NCI-H1436 treated with DMSO at 0.1 percent for 48 hours (cell line): ENCODE measurements around the gene ZFPM1.

ENCODE experiments used
- DNase-seq: peaks from one replicate; lab custom pipeline; 2025; lab: John Stamatoyannopoulos, UW

The ZFPM1 gene

DNA sequence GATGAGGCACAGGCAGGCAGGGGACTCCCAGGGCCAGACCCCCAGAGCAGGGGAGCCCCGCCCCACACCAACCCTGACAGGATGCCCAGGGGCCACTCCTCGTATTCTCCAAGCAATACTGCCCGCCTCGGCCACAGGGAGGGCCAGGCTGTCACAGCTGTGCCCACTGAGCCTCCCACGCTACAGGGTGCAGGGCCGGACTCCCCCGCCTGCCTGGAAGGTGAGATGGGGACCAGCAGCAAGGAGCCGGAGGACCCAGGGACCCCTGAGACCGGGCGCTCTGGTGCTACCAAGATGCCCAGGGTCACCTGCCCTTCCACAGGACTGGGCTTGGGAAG, 18.8 kb upstream of the ZFPM1 start:
- no peak for DNase-seq

DNA sequence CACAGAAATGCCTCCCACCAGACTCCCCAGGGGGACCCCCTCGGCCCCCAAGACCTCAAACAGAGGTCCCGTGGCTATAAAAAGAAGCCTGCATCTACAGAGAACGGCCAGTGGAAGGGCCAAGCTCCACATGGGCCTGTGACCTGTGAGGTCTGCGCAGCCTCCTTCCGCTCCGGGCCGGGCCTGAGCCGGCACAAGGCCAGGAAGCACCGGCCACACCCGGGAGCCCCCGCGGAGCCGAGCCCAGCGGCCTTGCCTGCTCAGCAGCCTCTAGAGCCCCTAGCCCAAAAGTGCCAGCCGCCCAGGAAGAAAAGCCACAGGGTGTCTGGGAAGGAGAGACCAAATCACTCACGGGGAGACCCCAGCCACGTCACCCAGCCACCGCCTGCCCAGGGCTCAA, 18.3 kb upstream of the ZFPM1 start:
- no peak for DNase-seq

GRCh38 chr16:88435437-88436355, 17.4 kb upstream of the ZFPM1 start:
- DNase-seq = no peak

- DNase-seq = no peak
These were observed 16.3 kb upstream of the ZFPM1 start for GRCh38 chr16:88436796-88437195.

GRCh38 chr16:88437367-88437964, 15.6 kb upstream of the ZFPM1 start:
- DNase-seq = no peak

DNA sequence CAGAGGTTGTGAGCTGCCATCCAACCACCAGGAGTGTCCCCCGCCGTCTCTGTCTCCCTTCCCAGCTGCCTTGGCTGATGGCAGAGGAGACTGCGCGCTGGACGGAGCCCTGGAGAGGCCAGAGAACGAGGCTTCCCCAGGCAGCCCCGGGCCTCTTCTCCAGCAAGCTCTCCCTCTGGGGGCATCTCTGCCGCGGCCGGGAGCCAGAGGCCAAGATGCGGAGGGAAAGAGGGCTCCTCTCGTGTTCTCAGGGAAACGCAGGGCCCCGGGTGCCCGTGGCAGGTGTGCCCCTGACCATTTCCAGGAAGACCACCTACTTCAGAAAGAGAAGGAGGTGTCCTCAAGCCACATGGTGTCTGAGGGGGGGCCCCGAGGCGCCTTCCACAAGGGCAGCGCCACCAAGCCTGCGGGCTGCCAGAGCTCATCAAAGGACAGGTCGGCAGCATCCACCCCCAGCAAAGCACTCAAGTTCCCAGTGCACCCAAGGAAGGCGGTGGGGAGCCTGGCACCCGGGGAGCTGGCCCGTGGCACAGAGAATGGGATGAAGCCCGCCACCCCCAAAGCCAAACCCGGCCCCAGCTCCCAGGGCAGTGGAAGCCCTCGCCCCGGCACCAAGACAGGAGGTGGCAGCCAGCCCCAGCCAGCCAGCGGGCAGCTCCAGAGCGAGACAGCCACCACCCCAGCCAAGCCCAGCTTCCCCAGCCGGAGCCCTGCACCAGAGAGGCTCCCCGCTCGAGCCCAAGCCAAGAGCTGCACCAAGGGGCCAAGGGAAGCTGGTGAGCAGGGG, 14.8 kb upstream of the ZFPM1 start:
- DNase-seq = no peak

DNA sequence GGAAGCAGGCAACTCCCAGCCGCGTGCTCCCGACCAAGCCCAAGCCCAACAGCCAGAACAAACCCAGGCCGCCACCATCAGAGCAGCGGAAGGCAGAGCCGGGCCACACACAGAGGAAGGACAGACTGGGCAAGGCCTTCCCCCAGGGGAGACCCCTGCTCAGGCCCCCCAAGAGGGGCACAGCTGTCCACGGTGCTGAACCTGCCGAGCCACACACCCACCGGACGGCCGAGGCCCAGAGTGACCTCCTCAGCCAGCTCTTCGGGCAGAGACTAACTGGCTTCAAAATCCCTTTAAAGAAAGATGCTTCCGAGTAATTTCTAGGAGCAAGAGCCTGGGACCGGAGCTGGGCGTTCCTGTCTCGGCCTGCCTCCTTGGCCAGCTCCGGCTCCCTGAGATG, 14.1 kb upstream of the ZFPM1 start:
- no peak for DNase-seq

DNA sequence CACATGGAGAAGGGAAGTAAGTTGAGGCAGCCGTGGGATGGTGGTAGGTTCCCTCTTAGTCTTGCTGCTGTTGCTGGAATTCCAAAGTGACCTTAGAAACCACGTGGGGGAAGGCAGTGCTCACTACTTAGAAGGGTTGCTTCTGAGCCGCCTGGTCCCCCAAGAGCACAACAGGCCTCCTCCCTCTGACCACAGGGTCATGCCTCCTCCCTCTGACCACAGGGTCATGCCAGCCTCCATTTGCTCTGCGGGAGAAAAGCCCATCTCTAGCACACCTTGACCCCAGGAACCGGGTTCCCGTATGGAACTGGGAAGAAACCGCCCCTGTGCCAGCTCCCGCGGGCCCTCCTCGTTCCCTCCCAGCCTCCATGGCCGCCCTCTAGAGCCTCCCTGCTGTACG, 13.4 kb upstream of the ZFPM1 start:
- no peak for DNase-seq

- DNase-seq = no peak
These were observed 13.0 kb upstream of the ZFPM1 start for GRCh38 chr16:88440111-88440510.

DNA sequence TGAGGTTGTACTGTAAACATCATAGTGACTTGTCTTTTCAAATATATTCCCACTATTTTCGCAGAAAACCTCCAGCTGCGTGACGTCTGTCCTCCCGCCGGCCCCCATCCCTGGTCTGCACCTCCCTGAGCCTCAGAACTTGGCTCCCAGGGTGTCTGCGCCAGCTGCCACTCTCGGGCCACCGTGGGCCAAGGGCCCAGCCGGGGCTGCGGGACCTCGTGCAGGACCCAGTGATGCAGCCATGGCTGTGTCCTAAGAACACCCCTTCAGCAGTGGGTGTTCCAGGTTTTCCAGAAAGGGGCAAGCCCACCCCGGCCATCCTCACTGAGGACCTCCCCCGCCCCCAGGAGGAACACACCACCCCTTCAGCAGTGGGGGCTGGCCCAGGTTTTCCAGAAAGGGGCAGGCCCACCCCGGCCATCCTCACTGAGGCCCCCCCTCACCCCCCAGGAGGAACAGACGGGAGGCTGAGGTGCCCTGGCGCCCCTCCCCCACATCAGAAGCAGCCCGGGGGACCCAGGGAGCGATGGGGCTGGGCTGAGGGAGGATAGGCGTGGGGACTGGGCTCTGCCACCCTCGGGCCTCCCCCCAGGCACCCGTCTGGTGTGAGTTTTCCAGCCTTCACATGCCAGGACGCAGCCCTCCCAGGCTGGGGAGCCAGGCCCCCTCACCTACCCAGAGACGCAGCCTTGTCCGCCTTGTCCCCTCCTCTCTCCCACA, 12.2 kb upstream of the ZFPM1 start:
- DNase-seq = no peak

DNA sequence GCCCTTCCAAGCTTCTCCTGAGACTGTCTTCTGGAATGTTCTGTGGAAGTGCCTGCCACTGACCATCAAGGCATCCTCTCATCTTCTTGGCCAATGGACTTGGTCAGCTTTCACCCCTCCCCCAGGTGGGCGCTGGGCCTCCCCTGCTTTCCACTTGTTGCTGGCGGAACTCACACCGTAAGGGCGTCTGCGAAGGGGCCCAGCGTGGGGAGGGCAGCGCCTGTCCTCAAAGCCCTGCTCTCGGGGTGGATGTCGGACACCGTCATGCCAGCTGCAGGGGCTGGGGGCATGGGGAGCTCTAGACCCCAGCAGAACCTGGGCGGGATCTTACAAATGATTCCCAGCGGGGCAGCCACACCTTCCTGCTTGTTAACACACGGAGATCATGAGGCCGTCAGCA, 11.6 kb upstream of the ZFPM1 start:
- no peak for DNase-seq

DNA sequence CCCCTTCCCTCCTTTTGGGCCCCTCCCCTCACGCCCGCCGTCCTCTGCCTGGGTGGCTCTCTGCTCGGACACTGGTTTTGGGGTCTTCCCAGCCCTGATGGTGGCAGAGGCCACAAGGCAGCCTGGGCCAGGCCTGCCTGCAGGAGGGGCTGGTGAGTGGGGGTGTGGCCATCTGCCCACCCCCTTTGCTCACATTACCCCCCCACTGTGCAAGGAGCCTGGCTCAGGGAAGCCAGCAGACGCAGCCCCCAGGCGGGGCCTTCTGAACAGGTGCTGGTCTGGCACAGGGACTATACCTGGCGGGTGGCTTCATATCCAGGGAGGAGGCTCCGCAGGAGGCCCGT, 10.7 kb upstream of the ZFPM1 start:
- no peak for DNase-seq

- peak; percentile 41 for DNase-seq
These were observed 10.1 kb upstream of the ZFPM1 start for GRCh38 chr16:88442727-88443576.

GRCh38 chr16:88444826-88445582, 8.1 kb upstream of the ZFPM1 start:
- DNase-seq = no peak

GRCh38 chr16:88445583-88445960, 7.5 kb upstream of the ZFPM1 start:
- DNase-seq = no peak

DNA sequence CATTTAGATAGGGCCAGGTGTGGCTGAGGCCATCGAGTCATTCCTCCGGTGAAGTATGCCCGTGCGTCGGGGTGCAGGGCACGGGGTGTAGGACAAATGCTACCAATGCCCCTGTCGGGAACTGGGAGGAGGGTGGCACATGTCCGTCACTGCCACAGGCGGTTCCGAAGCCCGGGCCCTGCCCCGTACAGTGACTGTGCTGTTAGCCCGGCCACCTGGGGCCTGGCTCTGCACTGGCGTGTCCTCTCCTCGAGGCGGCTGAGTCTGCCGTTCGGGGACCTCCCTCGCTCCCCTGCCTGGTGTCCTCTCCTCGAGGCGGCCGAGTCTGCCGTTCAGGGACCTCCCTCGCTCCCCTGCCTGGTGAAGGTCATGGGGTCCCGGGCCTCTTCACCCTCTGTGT, 7.0 kb upstream of the ZFPM1 start:
- DNase-seq = no peak

- DNase-seq = no peak
These were observed 6.3 kb upstream of the ZFPM1 start for GRCh38 chr16:88446736-88447135.

GRCh38 chr16:88447881-88448280, 5.2 kb upstream of the ZFPM1 start:
- no peak for DNase-seq

- DNase-seq = no peak
These were observed 4.4 kb upstream of the ZFPM1 start for GRCh38 chr16:88448461-88449266.

DNA sequence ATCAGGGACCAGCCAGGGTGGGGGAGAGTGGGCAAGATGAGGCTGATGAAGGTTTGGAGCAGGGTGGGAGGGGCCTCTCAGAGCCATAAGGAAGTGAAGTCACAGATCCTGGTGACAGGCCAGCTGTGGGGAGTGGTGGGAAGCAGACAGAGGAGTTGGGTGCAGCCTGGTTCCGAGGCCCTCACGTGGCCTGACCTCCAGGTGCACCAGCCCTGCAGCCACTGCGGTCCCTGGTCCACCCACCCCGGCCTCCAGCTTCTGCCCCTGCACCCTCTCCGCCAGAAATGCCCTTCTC, 3.9 kb upstream of the ZFPM1 start:
- no peak for DNase-seq
